GM12873 (cell line): ENCODE results near the gene GCC1.

Experiments
- TF ChIP-seq, protein P1 (sequence below): IDR thresholded peaks from 2 replicates; pipeline ENCODE4 v1.5.1; 2012; ENCODE audit warnings: low read depth, mild to moderate bottlenecking, moderate library complexity, low read length, control low read depth; ENCODE audit not compliant: insufficient read depth; ENCODE audit errors: missing control alignments

The GCC1 gene

GRCh38 chr7:127581716-127582115 is 3.7 kb downstream of the GCC1 start:
- TF ChIP-seq, protein P1, sequence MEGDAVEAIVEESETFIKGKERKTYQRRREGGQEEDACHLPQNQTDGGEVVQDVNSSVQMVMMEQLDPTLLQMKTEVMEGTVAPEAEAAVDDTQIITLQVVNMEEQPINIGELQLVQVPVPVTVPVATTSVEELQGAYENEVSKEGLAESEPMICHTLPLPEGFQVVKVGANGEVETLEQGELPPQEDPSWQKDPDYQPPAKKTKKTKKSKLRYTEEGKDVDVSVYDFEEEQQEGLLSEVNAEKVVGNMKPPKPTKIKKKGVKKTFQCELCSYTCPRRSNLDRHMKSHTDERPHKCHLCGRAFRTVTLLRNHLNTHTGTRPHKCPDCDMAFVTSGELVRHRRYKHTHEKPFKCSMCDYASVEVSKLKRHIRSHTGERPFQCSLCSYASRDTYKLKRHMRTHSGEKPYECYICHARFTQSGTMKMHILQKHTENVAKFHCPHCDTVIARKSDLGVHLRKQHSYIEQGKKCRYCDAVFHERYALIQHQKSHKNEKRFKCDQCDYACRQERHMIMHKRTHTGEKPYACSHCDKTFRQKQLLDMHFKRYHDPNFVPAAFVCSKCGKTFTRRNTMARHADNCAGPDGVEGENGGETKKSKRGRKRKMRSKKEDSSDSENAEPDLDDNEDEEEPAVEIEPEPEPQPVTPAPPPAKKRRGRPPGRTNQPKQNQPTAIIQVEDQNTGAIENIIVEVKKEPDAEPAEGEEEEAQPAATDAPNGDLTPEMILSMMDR: no peak

DNA sequence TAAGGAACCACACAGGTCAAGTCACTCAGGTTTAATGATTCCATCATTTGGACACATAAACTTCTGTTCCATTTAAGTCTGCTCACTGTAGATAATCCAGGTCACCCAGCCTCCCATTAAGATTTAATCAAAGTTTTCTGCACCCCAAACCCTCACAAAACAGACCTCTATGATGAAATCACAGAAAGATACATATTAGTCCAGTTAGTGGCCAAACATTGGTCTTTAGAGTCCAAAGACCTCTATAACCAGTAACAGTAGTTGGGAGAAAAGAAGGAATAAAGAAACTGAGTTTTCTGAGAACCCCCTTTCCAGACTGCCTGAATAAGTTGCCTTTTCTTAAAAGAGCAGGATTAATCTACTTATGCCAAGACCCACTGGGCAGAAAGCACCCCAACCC is 4.8 kb downstream of the GCC1 start:
- TF ChIP-seq, protein P1: no peak

DNA sequence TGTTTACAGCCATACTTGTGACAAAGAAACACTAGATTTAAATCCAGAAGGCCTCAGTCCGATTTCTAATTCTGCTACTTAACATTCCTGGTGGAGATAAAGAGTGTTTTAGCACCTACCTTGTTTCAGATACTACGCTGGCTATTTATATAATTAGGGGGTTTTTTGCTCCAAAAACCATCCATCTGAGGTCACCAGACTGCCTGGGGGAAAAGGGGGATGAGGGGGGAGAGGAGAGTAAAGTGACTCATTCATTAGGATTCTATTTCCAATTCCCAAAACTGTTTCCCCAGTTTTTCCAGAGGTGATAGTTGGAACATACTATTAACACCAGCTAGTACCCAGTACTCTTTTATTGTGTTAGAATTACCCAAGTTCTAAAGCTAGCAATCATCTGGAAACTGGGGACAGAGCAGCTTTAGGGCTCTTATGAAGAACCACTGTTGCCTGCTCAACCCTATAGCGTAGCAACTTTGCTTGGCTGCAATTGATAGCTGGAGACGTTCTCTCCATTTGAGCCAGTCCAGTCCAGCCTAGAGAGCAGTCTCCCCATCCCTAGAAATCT is 6.6 kb downstream of the GCC1 start:
- TF ChIP-seq, protein P1: no peak

- TF ChIP-seq, protein P1: peak; percentile 38
Measured at GRCh38 chr7:127578036-127578684, 7.2 kb downstream of the GCC1 start.

GRCh38 chr7:127571741-127572505 is 13.5 kb downstream of the GCC1 start:
- TF ChIP-seq, protein P1: no peak

- TF ChIP-seq, protein P1: no peak
Measured at GRCh38 chr7:127566242-127566641, 19.2 kb downstream of the GCC1 start.

DNA sequence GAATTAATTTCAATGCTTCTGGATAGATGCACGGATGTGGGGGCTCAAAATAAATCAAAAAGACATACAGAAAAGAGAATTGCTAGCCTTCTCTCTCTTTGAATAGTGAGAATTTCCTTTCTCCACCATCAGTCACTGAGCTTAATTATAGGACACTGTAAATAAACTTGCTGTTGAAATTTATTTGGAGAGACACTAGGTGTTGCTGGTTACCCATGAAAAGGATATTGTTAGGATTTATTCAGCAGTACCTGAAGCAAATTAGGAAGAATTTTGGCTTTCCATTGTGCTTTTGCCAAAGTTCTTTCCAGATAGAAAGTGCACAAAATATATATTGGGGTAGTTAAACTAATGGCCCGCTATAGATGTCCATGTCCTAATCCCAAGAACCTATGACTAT is 27.6 kb downstream of the GCC1 start:
- TF ChIP-seq, protein P1: no peak
